Smooth muscle cell (in vitro differentiated cells): Measurements from ENCODE around the gene EBF3. TPM values are rescaled to one million over a fixed set of nuclear protein-coding genes. Genes with fewer than 3 reads are reported as not detected.

Experiments used
- DNase-seq: peaks from one replicate; lab custom pipeline; 2025; ENCODE audit not compliant: unreplicated experiment; lab: John Stamatoyannopoulos, UW
- H2AFZ ChIP-seq: fragments of 200-600 bp; sonication (generic); 2 replicates; pipeline ENCODE4 v1.6.0; 2016; ENCODE audit warnings: antibody characterized with exemption, low read depth, mild to moderate bottlenecking
- H3F3A ChIP-seq: fragments of 200-600 bp; sonication (generic); 2 replicates; pipeline ENCODE4 v1.6.0; 2017; ENCODE audit warnings: antibody characterized with exemption, low read depth
- H3K27ac ChIP-seq: fragments of 200-600 bp; sonication (generic); 2 replicates; pipeline ENCODE4 v1.5.1; 2016; ENCODE audit warnings: low read depth, mild to moderate bottlenecking
- H3K27me3 ChIP-seq: fragments of 200-600 bp; sonication (generic); 2 replicates; pipeline ENCODE4 v1.6.1; 2016; ENCODE audit warnings: low read depth, mild to moderate bottlenecking
- H3K36me3 ChIP-seq: fragments of 200-600 bp; sonication (generic); 2 replicates; pipeline ENCODE4 v1.5.1; 2016; ENCODE audit warnings: low read depth
- H3K4me1 ChIP-seq: fragments of 200-600 bp; sonication (generic); 2 replicates; pipeline ENCODE4 v1.5.1; 2016; ENCODE audit warnings: low read depth
- H3K4me2 ChIP-seq: fragments of 200-600 bp; sonication (generic); 2 replicates; pipeline ENCODE4 v1.6.0; 2016; ENCODE audit warnings: mild to moderate bottlenecking
- H3K4me3 ChIP-seq: fragments of 200-600 bp; sonication (generic); 2 replicates; pipeline ENCODE4 v1.5.1; 2016; ENCODE audit warnings: mild to moderate bottlenecking
- H3K79me2 ChIP-seq: fragments of 200-600 bp; sonication (generic); 2 replicates; pipeline ENCODE4 v1.6.0; 2016; ENCODE audit warnings: low read depth, mild to moderate bottlenecking
- H3K9ac ChIP-seq: fragments of 200-600 bp; sonication (generic); 2 replicates; pipeline ENCODE4 v1.6.0; 2016; ENCODE audit warnings: low read depth
- H3K9me3 ChIP-seq: fragments of 200-600 bp; sonication (generic); replicated peaks from 2 replicates; pipeline ENCODE4 v1.5.1; 2016; ENCODE audit warnings: low read depth
- H4K20me1 ChIP-seq: fragments of 200-600 bp; sonication (generic); 2 replicates; pipeline ENCODE4 v1.6.0; 2016; ENCODE audit warnings: low read depth
- CTCF ChIP-seq: fragments of 200-600 bp; sonication (generic); IDR thresholded peaks from 2 replicates; pipeline ENCODE4 v1.5.1; 2017; ENCODE audit warnings: borderline replicate concordance, mild to moderate bottlenecking, antibody characterized with exemption; ENCODE audit not compliant: insufficient read depth, poor library complexity, severe bottlenecking
- WGBS: methylation state at CpG from one replicate; pipeline ENCODE4 v1.1.7; 2016; ENCODE audit warnings: low lambda C conversion rate; 5-methylcytosine and 5-hydroxymethylcytosine counted together
- microRNA-seq: library from miRNA; unstranded; fragments of <30 nt; microRNA quantifications from one replicate; pipeline ENCODE4, GENCODE V29; 2016; ENCODE audit warnings: borderline number of aligned reads
- polyA plus RNA-seq: library from polyadenylated mRNA; unstranded; fragments of >200 nt; fragmentation: Nextera tagmentation; extraction: Ambion mirVana; gene quantifications from 2 replicates; pipeline ENCODE4 v1.2.1, GENCODE V29; 2016
- small RNA-seq: library from RNA; depleted of rRNA; stranded (forward); fragments of <200 nt; gene quantifications from one replicate; pipeline ENCODE3, GENCODE V24; 2014
- total RNA-seq: library from RNA; depleted of rRNA; stranded (reverse); fragments of >200 nt; gene quantifications from 2 replicates; pipeline ENCODE4 v1.2.3, GENCODE V29; 2014

EBF3 gene
- total and polyA plus RNA-seq, 2 experiments from 2014 or later = not detected

GRCh38 chr10:129788215-129788614 lies 175.9 kb downstream of the EBF3 start:
- Histone ChIP-seq H3K27me3 (no peaks in the 10 kb centered on the region), H3K9ac (no peak overlapping the region), H3K4me3 (no peak overlapping the region), H3K27ac (no peak overlapping the region), H3F3A (no peaks in the 10 kb centered on the region), H3K79me2 (no peaks in the 10 kb centered on the region), H3K9me3 (no peaks in the 10 kb centered on the region), H3K4me1 (no peaks in the 10 kb centered on the region), H3K36me3 (no peaks in the 10 kb centered on the region), H4K20me1 (no peaks in the 10 kb centered on the region), H2AFZ (no peak overlapping the region), H3K4me2 (no peak overlapping the region)
- WGBS = 92% methylated on average over 10 of the region's 10 CpGs
- no peak for TF ChIP-seq CTCF
- DNase-seq = no peak

GRCh38 chr10:129787557-129787956 lies 176.5 kb downstream of the EBF3 start:
- Histone ChIP-seq H3K4me2 (no peak overlapping the region), H3K9ac (no peak overlapping the region), H3K9me3 (no peaks in the 10 kb centered on the region), H3K4me3 (no peak overlapping the region), H3K27ac (no peak overlapping the region), H3K4me1 (no peaks in the 10 kb centered on the region), H3K36me3 (no peaks in the 10 kb centered on the region), H3K79me2 (no peaks in the 10 kb centered on the region), H3F3A (no peaks in the 10 kb centered on the region), H3K27me3 (no peaks in the 10 kb centered on the region), H4K20me1 (no peaks in the 10 kb centered on the region), H2AFZ (no peak overlapping the region)
- no peak for DNase-seq
- TF ChIP-seq CTCF = no peak
- 79% methylated on average over 5 of the region's 5 CpGs for WGBS

GRCh38 chr10:129786216-129786615 lies 177.9 kb downstream of the EBF3 start:
- Histone ChIP-seq H3K4me1 (no peaks in the 10 kb centered on the region), H3K27me3 (no peaks in the 10 kb centered on the region), H3K27ac (no peak overlapping the region), H3F3A (no peaks in the 10 kb centered on the region), H4K20me1 (no peaks in the 10 kb centered on the region), H3K4me2 (no peak overlapping the region), H3K9me3 (no peaks in the 10 kb centered on the region), H2AFZ (no peak overlapping the region), H3K9ac (no peak overlapping the region), H3K36me3 (no peaks in the 10 kb centered on the region), H3K4me3 (no peak overlapping the region), H3K79me2 (no peaks in the 10 kb centered on the region)
- 89% methylated on average over 10 of the region's 10 CpGs for WGBS
- DNase-seq = no peak
- no peak for TF ChIP-seq CTCF

- Histone ChIP-seq H3K27ac (no peak overlapping the region), H3K4me3 (no peak overlapping the region), H3F3A (no peaks in the 10 kb centered on the region), H3K9me3 (no peaks in the 10 kb centered on the region), H3K36me3 (no peaks in the 10 kb centered on the region), H4K20me1 (no peaks in the 10 kb centered on the region), H3K4me1 (no peaks in the 10 kb centered on the region), H3K79me2 (no peaks in the 10 kb centered on the region), H3K9ac (no peak overlapping the region), H3K27me3 (no peaks in the 10 kb centered on the region), H3K4me2 (no peak overlapping the region), H2AFZ (no peak overlapping the region)
- DNase-seq = no peak
- no peak for TF ChIP-seq CTCF
- WGBS = 92% methylated on average over 16 of the region's 16 CpGs
These were observed 178.5 kb downstream of the EBF3 start for GRCh38 chr10:129785536-129785981.

Small RNA genes lying within 50 kb of the gene (microRNA-seq; reads per million reads assigned to microRNA genes)
- gene MIR4297 = not detected

Small RNA genes lying within 50 kb of the gene (small RNA-seq; reads per million reads assigned to genes)
- not detected for gene AL354950.2
- not detected for gene MIR4297

Other genes starting within 250 kb of the EBF3 start
- not detected in 2 replicates for gene C10orf143, start 146.6 kb upstream of the EBF3 start, total RNA-seq
- gene C10orf143, start 146.6 kb upstream of the EBF3 start, polyA plus RNA-seq = 2.0 and 3.4 TPM in 2 replicates
- gene GLRX3, start 172.1 kb upstream of the EBF3 start, total RNA-seq = 101 and 125 TPM in 2 replicates
- 127 and 132 TPM in 2 replicates for gene GLRX3, start 172.1 kb upstream of the EBF3 start, polyA plus RNA-seq